Activated CD4-positive, CD25-positive, alpha-beta regulatory T cell treated with anti-CD3 and anti-CD28 coated beads, Interleukin-2, amount 50 U/mL, for 72 hours (primary cell): Measurements from ENCODE around the gene AOPEP.
A peak's percentile ranks its signal among the peaks of the same experiment; 100 is the strongest.

Source experiments
- DNase-seq: peaks from one replicate; pipeline ENCODE4 v3.0.0; 2021

Gene AOPEP

DNA sequence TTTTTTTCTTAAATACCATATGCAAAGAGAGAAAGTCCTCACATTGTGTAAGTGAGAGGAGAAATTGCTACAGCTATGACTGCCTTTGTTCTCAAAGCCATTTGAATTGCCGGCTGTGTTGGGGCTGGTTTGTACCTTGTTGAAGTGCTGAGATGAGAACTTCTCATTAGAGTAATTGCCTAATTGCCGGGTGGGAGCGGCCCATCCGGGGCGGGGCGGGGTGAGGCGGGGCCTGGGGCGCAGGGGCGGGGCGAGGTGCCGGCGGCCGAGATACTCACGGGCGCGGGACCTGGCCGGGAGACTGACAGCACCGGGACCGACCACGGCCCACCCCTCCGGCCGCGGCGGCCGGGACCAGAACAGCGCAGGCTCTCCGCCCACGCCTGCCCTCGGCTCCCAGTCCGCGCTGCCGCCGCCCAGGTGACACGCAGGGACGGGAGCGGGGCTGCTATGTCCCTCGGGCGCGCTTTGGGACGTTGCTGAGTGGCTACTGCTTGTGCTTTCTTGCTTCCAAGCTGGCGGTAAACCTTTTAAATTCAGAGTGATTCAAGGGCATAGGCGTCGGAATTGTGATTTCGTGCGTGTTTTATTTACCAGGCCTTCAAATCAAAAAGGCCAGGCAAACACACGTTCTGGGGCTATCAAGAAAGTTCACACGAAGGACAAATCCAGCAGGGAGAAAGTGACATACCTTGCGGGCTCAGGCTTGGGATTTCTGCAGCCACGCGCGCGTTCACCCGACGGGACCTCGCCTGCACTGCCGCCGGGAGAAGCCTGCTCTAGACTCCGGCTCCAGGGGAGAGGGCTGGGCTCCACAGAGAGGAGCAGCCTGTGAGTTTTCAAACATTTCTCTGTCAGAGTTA lies 322.0 kb downstream of the AOPEP start:
- peak; percentile 46 for DNase-seq

DNA sequence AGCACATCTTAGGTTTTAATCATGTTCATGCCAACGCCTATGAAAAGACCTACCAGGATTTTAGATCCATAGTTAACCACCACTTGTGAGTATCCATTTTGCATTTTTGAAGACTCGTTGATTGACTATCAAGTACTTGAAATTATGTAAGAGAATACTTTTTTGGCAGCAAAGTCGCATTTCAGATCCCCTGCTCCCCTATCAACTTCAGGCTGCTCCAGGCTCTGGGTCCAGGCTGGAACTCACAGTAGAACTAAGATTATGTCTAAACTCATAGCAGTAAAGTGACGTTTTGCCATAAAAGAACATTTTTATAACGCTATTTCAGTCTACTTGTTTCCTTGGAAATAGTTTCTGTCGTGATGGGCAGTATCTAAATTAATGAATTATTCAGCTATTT lies 323.3 kb downstream of the AOPEP start:
- no peak for DNase-seq

GRCh38 chr9:95053611-95054570 lies 327.4 kb downstream of the AOPEP start:
- no peak for DNase-seq

DNA sequence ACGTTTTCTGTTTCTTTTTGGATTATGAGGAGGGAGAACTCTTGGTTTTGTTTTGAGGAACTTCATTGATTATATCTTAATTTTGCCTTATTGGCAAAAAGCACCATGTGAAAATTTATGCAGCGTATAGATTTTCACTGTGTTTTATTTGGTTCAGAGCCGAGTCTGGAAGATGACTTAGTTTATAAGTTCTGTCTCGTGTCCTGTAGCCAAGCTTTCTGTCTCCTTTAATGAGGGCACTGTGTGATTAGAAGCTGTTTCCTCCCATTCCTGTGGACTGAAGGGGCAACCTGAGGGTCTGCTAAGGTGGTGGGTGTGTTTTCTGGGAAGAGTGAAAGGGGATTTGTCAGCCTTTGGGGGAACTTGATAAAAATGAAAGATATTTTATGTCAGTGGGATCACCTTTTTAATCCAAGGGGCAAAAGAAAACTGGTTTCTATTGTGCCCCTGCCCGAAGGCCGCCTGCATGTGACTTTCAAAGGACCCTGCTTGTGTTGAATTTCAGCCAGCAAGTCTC lies 328.9 kb downstream of the AOPEP start:
- DNase-seq: no peak

DNA sequence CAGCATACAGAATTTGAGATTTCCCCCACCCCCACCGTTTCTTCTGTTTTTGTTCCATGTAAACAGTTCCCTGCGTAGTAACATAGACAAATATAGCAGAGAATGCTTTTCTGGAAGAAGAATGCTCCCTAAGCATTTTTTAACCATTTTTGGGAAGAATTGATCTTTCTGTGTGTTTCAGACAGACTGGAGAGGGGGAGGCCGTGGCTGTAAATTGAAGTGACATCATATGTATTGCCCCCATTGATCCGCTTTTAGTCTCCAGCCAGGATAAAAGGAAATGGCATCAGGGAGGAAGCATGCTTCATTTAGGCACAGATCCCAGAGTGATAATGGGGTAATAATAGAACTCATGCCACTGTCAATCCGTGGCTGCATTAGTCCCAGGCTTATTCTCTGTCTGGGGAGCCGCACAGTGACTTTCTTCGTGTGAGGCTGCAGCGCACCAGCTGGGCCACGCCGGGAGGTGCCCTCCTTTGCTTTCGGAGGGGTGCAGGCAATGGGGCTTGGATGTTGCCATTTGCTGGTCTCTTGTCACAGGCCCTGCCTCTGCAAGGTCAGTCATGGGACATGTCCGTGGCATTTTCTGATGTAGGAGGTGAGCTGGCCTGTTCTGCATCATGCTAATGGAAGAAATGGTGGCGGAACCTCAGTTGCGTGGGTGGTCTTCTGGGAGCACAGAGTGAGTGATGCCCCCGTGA lies 329.5 kb downstream of the AOPEP start:
- DNase-seq: no peak

DNA sequence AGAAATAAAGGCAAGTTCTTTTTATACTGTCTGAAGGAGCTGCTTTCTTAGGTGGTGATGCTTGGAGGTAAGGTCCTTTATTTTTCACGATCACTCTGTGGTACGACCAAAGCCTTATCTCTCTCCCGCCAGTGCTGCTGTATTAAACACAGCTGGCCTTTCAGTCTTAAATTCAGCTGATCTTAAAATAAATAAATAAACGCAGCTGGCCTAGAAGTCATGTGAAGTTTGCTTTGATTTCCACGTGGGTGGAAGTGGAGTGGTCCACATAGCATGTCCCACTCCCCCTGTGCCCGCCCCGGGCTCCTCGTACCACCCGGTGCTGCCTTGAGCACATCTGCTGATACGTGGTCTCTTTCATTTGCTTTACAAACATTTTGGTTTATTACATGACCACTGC lies 330.6 kb downstream of the AOPEP start:
- DNase-seq: no peak

GRCh38 chr9:95058121-95058785 lies 331.8 kb downstream of the AOPEP start:
- DNase-seq: no peak

DNA sequence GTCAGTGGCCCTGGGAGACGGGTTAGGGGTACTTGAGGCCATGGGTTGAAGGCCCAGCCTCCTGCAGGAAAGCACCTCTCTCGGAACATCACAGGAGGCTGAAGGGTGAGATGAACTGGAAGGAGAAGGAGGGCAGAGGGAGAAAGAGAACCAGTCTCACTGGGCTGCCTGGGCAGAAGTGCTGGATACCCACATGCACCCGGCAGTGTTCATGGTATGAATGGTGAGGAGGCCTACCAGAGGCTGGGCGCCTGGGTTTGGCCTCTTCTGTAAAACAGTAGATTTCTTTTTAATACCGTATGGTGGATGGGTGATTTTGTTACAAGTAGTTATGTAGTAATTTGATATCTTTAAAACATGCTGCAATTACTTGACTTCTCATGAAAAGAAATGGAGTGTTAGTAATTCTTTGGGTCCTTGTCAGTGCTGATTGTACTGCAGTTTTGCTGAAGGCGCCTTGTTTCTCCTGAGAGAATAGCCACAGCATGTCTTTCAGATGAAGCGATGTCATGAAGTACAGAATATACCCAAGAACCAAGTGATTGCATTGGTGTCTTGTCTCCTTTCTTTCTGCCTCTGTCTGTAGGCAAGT lies 332.4 kb downstream of the AOPEP start:
- DNase-seq: no peak

- DNase-seq: no peak
These were observed 333.7 kb downstream of the AOPEP start for GRCh38 chr9:95060234-95060633.

DNA sequence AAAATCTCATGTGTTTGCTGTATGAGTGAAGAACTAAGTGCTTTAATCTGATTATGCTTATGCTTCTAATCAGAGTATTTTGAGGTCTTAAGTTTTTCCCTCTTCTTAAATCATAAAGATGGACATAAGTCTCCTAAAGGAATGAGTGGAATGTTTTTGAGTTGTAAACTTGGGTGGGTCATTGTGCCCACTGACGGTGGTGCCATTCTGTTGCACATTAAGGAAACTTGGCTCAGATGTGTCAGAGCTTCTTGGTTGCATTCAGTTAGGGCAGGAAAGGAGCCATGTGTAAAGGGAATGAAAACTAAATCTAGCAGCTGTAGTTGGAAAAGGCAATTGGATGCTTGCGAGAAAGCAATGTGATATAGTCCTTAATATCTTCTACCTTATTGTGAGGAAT lies 334.4 kb downstream of the AOPEP start:
- no peak for DNase-seq

DNA sequence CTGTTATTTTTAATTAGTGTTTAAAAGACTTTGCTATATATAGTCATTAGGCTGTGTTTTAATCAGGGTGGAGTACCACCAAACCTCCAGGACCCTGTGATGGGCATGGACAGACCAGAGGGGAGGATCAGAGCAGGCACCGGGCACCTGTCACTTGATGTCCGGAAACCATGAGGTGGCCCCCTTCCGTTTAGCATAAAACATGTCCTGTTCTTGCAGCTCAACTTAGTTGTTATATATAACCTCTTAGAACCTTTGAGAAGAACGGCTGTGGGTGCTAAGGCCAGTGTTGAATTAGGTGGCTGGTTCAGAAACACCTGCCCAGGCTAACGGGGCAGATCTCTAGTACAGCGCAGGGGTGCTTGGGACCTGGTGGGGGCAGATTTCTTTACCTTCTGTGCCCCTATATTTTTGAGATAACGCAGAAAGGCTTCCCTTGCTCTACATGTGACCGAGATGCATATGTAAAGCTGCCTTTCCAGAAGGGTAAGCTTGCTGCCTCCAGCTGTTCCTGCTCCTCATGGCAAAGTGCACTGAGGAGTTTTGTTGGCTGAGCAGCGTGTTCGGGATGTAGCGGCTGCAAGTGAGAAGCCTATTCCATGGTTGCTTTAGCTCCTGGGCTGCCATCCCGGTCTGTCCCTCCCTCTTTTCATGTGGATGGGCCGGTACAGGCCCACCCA lies 335.6 kb downstream of the AOPEP start:
- DNase-seq: no peak

GRCh38 chr9:95062596-95063065 lies 336.1 kb downstream of the AOPEP start:
- no peak for DNase-seq

- DNase-seq: no peak
These were observed 336.8 kb downstream of the AOPEP start for GRCh38 chr9:95063300-95063699.

DNA sequence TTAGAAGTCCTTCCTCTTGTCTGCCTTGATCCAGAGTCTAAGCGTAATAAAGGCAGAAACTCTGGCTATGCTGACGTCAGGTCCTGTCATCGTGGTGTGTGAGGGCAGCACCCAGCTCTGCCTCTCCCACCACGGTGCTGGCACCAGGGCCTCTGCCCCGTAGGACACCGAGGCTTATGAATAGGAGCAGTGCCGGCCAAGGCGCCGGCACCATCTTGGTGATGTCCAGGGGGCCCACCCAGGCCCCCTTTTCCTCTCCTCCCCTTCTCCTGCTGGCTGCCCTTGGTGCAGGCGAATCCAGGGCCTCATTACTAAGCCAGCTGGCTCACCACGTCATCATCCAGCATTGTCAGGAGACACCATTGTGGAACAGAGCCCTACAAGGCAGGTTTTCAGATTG lies 338.7 kb downstream of the AOPEP start:
- DNase-seq: no peak

DNA sequence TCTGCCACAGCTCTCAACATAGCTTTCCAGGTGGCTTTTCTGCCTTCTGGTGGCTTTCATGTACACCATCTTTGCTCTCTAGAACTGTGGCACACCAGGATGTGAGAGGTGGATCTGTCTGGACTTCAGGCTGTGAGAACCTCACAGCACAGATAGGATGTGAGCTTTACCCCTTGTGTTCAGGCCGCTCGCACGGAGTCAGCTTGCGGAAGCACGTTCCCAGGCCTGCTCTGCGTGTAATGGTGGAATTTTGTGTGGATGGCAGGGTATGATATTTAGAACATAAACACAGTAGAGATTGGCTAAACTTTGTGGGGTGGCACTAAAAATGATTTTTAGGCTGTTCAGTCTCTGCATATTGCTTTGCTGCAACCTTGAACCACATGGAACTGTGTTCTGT lies 340.6 kb downstream of the AOPEP start:
- DNase-seq: no peak

DNA sequence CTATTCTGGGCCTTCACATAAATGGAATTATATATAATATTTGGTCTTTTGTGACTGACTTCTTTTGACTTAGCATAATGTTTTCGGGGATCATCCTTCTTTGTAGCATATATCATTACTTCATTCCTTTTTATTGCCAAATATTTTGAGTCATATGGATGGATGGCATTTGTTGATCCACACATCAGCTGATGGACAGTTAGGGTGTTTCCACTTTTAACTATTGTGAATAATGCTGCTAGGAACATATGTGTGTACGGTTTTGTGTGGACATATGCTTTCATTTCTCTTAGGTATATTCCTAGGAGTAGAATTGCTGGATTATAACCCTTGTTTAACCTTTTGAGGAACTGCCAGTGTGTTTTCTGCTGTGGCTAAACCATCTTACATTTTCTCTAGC lies 341.4 kb downstream of the AOPEP start:
- no peak for DNase-seq

DNA sequence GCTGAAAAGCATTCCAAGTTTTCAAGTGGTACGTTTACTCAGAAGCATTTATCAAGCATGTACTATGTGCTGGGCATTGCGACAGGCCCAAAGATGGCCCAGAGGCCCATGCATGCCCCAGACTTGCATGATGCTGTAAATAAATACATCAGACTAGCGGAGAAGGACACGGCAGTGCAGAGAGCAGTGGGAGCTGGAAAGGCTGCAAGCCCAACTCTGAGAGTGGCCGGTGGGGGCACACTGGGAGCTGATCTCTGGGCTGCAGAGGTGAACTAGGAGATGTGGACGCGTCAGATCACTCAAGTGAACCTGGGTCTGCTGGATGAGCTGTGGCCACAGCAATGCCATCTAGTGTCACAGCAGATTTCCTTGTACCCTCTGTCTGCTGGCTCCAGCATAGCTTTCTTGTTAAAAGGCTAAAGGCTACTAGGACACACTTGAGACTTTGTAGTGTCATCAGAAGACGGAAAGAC lies 344.1 kb downstream of the AOPEP start:
- DNase-seq: no peak

- no peak for DNase-seq
These were observed 345.0 kb downstream of the AOPEP start for GRCh38 chr9:95071450-95071849.

GRCh38 chr9:95071925-95072324 lies 345.4 kb downstream of the AOPEP start:
- no peak for DNase-seq

- DNase-seq: no peak
These were observed 346.6 kb downstream of the AOPEP start for GRCh38 chr9:95073042-95073607.

DNA sequence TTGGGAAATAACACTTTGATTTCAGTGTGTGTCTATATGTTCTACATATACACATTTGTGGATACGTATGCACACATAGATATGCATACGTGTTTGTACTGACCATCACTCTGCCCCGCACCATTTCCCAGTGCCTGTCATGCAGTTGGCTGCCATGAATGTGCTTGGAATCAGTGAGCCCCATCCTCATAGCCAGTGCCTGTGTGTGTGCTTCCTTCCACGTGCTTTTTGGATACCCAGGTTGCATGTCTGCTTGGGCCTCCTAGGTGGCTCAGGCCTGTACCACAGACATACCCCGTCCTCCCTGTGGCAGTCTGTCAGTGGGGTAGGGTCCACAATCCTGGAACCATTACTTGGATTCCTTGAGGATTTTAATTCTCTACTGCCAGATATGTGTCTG lies 347.4 kb downstream of the AOPEP start:
- DNase-seq: no peak
